Measurements from ENCODE around the gene CCR5.
"Not testable (repeated sequence)": the region's sequence is repeated elsewhere in the genome, so short reads cannot be mapped to it uniquely, and the experiment has no call there.

The CCR5 gene

GRCh38 chr3:46375814-46376213 is 5.1 kb downstream of the CCR5 start:
- no peak for TF ChIP-seq ZFX (IDR thresholded peaks at IDR 0.05)
- TF ChIP-seq, protein P1, sequence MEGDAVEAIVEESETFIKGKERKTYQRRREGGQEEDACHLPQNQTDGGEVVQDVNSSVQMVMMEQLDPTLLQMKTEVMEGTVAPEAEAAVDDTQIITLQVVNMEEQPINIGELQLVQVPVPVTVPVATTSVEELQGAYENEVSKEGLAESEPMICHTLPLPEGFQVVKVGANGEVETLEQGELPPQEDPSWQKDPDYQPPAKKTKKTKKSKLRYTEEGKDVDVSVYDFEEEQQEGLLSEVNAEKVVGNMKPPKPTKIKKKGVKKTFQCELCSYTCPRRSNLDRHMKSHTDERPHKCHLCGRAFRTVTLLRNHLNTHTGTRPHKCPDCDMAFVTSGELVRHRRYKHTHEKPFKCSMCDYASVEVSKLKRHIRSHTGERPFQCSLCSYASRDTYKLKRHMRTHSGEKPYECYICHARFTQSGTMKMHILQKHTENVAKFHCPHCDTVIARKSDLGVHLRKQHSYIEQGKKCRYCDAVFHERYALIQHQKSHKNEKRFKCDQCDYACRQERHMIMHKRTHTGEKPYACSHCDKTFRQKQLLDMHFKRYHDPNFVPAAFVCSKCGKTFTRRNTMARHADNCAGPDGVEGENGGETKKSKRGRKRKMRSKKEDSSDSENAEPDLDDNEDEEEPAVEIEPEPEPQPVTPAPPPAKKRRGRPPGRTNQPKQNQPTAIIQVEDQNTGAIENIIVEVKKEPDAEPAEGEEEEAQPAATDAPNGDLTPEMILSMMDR (conservative IDR thresholded peaks at IDR 0.05), result no peak
- H3K27ac ChIP-seq, result no peak overlapping the region

DNA sequence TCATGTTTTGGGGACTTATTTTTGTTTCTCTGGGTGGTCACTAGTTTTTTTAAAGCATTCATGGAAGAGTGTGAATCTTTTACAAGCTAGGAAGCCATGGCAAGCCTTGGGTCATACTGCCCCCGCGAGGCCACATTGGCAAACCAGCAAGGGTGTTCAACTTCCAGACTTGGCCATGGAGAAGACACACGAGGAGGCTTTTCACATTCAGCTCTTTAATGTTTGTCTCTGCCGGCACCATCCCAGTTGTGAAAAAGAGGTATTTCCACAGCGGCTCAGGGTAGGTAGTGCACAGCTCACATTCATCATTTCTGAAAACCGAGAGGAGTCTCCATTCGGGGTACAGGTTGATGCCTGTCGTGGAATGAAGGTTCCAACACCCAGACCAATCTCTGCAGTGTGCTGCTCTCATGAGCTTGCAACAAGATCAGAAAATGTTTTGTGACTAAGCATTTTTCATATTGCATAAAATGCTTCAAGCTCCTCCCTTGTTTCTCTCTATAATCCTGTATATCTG is 7.7 kb downstream of the CCR5 start:
- TF ChIP-seq ZFX (IDR thresholded peaks at IDR 0.05), result no peak
- TF ChIP-seq, protein P1 (conservative IDR thresholded peaks at IDR 0.05), result peak; percentile 87
- H3K27ac ChIP-seq, result no peak overlapping the region

DNA sequence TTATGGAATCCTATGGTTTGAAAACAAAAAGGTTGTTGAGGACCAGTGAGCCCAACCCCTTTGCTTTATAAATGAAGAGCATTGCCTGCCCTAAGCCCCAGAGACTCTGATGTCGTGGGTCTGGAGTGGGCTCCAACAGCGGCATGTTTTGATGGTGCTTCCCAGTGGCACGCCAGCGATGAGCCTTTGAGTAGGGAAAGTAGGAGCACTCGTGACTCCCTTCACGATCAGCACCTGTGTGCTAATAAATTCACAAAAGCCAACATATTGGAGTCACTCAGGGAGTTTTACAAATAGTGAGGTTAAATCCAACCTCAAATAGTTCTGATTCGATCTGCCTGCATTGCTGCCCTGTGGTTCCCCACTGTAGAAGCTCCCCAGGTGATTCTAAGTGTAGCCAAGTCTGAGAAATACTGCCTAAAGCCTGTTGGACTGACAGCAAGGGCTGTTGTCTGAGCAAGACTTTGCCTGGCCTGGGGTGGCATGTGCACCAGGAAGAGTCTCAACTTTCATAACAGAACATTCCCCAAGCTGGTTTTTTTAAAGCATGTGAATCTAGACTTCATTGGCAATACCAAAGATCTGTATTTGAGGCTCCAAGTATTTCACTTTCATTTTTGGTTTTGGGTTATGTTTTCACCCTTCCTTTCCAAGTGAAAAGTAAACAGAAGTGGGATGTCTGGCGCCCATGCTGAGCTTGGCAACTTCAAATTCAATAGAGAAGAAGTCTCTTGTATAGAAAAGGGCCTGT is 9.9 kb downstream of the CCR5 start:
- no peak for TF ChIP-seq ZFX (IDR thresholded peaks at IDR 0.05)
- TF ChIP-seq, protein P1 (conservative IDR thresholded peaks at IDR 0.05), result no peak
- no peak overlapping the region for H3K27ac ChIP-seq

- TF ChIP-seq, protein P1 (conservative IDR thresholded peaks at IDR 0.05), result no peak
- TF ChIP-seq ZFX (IDR thresholded peaks at IDR 0.05), result no peak
- H3K27ac ChIP-seq, result no peak overlapping the region
Observed at GRCh38 chr3:46381625-46382024, 10.9 kb downstream of the CCR5 start.

DNA sequence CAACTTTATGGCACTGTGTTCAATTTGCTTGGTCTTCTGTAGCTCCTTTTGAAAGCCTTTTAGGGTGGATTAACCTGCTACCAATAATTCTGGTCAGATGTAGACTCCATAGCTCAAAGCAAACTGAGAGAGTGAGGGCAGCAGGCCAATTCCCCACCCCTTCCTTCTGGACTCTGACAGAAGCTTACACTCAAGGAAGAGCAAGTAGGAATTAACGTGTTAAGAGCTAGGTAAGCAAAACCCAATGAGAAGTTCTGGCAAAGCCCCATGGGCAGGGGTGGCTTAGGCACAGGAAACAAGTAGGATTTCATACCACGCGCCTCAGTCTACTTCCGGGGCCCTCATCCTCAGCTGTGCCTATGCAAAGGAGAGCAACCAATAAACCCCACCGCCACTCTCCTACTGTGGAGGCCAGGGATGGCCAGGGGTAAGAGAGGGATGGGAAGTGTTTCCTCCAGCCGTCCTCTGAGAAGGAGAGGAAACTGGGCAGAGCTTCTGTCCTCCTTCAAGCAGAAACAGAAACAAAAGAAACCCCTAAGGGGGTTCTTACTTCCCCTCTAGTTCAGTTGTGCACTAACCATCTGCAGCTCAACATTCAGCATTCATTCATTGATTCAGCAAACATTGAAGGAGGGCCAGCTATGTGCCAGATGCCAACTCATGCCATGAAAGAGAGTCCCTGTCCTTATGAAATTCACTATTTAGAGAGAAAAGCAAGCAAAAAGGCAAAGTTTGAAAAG is 12.6 kb downstream of the CCR5 start:
- no peak for TF ChIP-seq ZFX (IDR thresholded peaks at IDR 0.05)
- TF ChIP-seq, protein P1 (conservative IDR thresholded peaks at IDR 0.05), result no peak
- no peak overlapping the region for H3K27ac ChIP-seq

GRCh38 chr3:46383951-46384330 is 13.2 kb downstream of the CCR5 start:
- TF ChIP-seq, protein P1 (conservative IDR thresholded peaks at IDR 0.05), result no peak
- TF ChIP-seq ZFX (IDR thresholded peaks at IDR 0.05), result no peak
- no peak overlapping the region for H3K27ac ChIP-seq

DNA sequence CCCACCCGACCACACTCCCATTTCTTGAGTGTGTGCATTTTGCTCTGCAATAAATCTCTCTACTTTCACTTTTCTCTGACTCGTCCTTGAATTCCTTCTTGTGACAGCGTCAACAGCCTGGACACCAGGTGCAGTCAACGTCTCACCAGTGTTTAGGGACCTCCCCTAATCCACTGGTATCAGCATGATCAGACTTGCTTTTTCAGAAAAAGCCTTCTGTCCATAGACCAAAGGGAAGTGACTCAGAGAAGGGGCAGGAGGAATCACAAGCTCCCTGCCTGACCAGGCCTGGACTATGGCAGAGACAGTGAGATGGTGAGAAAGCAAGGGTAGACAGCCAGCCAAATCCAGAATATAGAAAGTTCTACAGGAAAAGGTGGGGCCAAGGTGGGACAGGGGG is 15.5 kb downstream of the CCR5 start:
- H3K27ac ChIP-seq, result no peak overlapping the region
- no peak for TF ChIP-seq ZFX (IDR thresholded peaks at IDR 0.05)
- TF ChIP-seq, protein P1 (conservative IDR thresholded peaks at IDR 0.05), result no peak

- H3K27ac ChIP-seq, result not testable (repeated sequence)
Observed at GRCh38 chr3:46388847-46389246, 18.1 kb downstream of the CCR5 start.
